ENCODE results near the gene ALDH1L1.
"Not testable (repeated sequence)": the region's sequence is repeated elsewhere in the genome, so short reads cannot be mapped to it uniquely, and the experiment has no call there.

ALDH1L1 gene

GRCh38 chr3:126081618-126082361 lies 98.6 kb downstream of the ALDH1L1 start:
- DNase-seq: no peak

- DNase-seq: no peak
Measured at GRCh38 chr3:126080970-126081369, 99.4 kb downstream of the ALDH1L1 start.

GRCh38 chr3:126078866-126079265 lies 101.5 kb downstream of the ALDH1L1 start:
- DNase-seq: no peak

- DNase-seq: no peak
Measured at GRCh38 chr3:126077754-126078153, 102.6 kb downstream of the ALDH1L1 start.

- DNase-seq: no peak
Measured at GRCh38 chr3:126076140-126076539, 104.2 kb downstream of the ALDH1L1 start.

GRCh38 chr3:126070146-126070545 lies 110.2 kb downstream of the ALDH1L1 start:
- DNase-seq: no peak

- no peak for DNase-seq
Measured at GRCh38 chr3:126067959-126068358, 112.4 kb downstream of the ALDH1L1 start.

GRCh38 chr3:126066676-126067075 lies 113.7 kb downstream of the ALDH1L1 start:
- DNase-seq: not testable (repeated sequence)

GRCh38 chr3:126065876-126066275 lies 114.5 kb downstream of the ALDH1L1 start:
- no peak for DNase-seq

GRCh38 chr3:126064627-126065258 lies 115.6 kb downstream of the ALDH1L1 start:
- DNase-seq: no peak

GRCh38 chr3:126063358-126063965 lies 116.9 kb downstream of the ALDH1L1 start:
- DNase-seq: no peak

GRCh38 chr3:126061301-126062032 lies 118.9 kb downstream of the ALDH1L1 start:
- no peak for DNase-seq

- DNase-seq: no peak
Measured at GRCh38 chr3:126060613-126061145, 119.7 kb downstream of the ALDH1L1 start.

GRCh38 chr3:126058666-126059065 lies 121.7 kb downstream of the ALDH1L1 start:
- DNase-seq: no peak

- DNase-seq: no peak
Measured at GRCh38 chr3:126057936-126058335, 122.5 kb downstream of the ALDH1L1 start.

GRCh38 chr3:126057501-126057819 lies 122.9 kb downstream of the ALDH1L1 start:
- DNase-seq: no peak

GRCh38 chr3:126056681-126057500 lies 123.5 kb downstream of the ALDH1L1 start:
- no peak for DNase-seq

- no peak for DNase-seq
Measured at GRCh38 chr3:126056088-126056487, 124.3 kb downstream of the ALDH1L1 start.

GRCh38 chr3:126054870-126055269 lies 125.5 kb downstream of the ALDH1L1 start:
- no peak for DNase-seq

GRCh38 chr3:126053949-126054569 lies 126.3 kb downstream of the ALDH1L1 start:
- DNase-seq: no peak
